DOHH2 (cell line): ENCODE measurements around the gene TSG101.

ENCODE experiments used
- EZH2phosphoT487 ChIP-seq: fragments of 200-600 bp; sonication (generic); IDR thresholded peaks from 2 replicates; pipeline ENCODE4 v1.6.1; 2017; ENCODE audit warnings: borderline replicate concordance, mild to moderate bottlenecking, antibody characterized with exemption, low read length, moderate library complexity, mixed read lengths
- TF ChIP-seq, protein P1 (sequence below): fragments of 200-600 bp; sonication (generic); IDR thresholded peaks from one replicate; pipeline ENCODE4 v1.5.1; 2014; ENCODE audit warnings: antibody characterized with exemption, mild to moderate bottlenecking, low read depth, low read length; ENCODE audit not compliant: poor library complexity, severe bottlenecking

DNA sequence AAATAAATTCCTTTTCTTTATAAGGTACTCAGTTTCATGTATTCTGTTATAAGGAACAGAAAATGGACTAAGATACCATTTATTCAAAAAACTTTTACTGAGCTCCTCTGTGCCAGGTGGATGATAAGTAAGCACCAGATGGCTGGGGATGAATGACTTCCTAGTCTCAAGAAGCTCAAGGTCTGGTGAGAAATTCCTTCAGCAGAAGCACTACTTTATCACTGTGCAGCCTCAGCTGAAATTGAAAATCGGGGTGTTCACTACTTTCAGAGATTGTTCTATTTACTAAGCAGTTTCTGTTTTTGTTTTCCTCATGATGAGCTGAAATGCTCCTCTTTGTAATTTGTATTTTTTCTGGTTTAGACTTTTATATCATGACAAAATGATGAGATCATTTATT, 63.3 kb downstream of the TSG101 start:
- TF ChIP-seq, protein P1, sequence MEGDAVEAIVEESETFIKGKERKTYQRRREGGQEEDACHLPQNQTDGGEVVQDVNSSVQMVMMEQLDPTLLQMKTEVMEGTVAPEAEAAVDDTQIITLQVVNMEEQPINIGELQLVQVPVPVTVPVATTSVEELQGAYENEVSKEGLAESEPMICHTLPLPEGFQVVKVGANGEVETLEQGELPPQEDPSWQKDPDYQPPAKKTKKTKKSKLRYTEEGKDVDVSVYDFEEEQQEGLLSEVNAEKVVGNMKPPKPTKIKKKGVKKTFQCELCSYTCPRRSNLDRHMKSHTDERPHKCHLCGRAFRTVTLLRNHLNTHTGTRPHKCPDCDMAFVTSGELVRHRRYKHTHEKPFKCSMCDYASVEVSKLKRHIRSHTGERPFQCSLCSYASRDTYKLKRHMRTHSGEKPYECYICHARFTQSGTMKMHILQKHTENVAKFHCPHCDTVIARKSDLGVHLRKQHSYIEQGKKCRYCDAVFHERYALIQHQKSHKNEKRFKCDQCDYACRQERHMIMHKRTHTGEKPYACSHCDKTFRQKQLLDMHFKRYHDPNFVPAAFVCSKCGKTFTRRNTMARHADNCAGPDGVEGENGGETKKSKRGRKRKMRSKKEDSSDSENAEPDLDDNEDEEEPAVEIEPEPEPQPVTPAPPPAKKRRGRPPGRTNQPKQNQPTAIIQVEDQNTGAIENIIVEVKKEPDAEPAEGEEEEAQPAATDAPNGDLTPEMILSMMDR: no peak
- no peak for TF ChIP-seq EZH2phosphoT487
